ENCODE measurements around the gene PHGDH.

DNA sequence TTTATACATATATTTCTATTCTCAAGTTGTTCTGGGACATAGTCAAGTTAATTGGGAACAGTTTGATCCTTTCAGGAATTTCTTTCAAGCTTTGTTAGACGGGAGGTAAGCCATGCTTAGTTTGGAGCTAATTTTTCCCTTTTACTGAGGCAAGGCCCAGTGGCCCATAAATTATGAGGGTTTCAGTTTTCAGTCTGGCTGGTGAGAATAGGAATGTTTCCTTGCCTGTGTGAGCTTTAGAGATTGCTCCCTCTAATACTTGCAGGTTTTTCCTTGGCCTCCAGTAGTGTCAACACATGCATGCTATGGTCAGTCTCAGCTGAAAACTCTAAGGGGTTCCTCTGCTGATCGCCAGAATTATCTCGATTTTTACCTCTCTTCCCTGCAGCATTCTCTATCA is 14.1 kb upstream of the PHGDH start:
- TF ChIP-seq POLR2A (IDR thresholded peaks at IDR 0.05): no peak
- TF ChIP-seq, protein P1, sequence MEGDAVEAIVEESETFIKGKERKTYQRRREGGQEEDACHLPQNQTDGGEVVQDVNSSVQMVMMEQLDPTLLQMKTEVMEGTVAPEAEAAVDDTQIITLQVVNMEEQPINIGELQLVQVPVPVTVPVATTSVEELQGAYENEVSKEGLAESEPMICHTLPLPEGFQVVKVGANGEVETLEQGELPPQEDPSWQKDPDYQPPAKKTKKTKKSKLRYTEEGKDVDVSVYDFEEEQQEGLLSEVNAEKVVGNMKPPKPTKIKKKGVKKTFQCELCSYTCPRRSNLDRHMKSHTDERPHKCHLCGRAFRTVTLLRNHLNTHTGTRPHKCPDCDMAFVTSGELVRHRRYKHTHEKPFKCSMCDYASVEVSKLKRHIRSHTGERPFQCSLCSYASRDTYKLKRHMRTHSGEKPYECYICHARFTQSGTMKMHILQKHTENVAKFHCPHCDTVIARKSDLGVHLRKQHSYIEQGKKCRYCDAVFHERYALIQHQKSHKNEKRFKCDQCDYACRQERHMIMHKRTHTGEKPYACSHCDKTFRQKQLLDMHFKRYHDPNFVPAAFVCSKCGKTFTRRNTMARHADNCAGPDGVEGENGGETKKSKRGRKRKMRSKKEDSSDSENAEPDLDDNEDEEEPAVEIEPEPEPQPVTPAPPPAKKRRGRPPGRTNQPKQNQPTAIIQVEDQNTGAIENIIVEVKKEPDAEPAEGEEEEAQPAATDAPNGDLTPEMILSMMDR (IDR thresholded peaks at IDR 0.05): no peak
